Caco-2 (cell line): Measurements from ENCODE around the gene ATL1. TPM values are rescaled to one million over a fixed set of nuclear protein-coding genes. Genes with fewer than 3 reads are reported as not detected.
"Not testable (repeated sequence)": the region's sequence is repeated elsewhere in the genome, so short reads cannot be mapped to it uniquely, and the experiment has no call there.

ENCODE experiments used
- BruUV-seq: library from RNA; stranded (reverse); fragments of 400-500 nt; replicated peaks from 2 replicates; lab custom pipeline; 2021; lab: Mats Ljungman, UMichigan
- CTCF ChIA-PET: fragments of 300-600 bp; sonication (Branson Sonifier 250); formaldehyde crosslinking; loops from one replicate; lab custom pipeline; 2022; ENCODE audit warnings: antibody characterized with exemption; lab: Charles Lee
- POLR2A ChIA-PET: fragments of 300-600 bp; sonication (Branson Sonifier 250); formaldehyde crosslinking; loops from one replicate; lab custom pipeline; 2022; ENCODE audit warnings: antibody characterized with exemption; lab: Charles Lee
- DNase-seq, 2 experiments: peaks; one replicate each; pipeline versions ENCODE4 v3.0.0 to v3.0.0-alpha.2; 2020 to 2022
- H3K27me3 ChIP-seq: replicated peaks from 2 replicates; pipeline ENCODE4 v1.6.0; 2011; ENCODE audit warnings: low read length; ENCODE audit not compliant: control insufficient read depth, insufficient read depth
- H3K36me3 ChIP-seq: 2 replicates; pipeline ENCODE4 v1.5.1; 2011; ENCODE audit warnings: low read length; ENCODE audit not compliant: control insufficient read depth, insufficient read depth
- H3K4me1 ChIP-seq: fragments of 250-450 bp; sonication (Bioruptor Pico); 2 replicates; pipeline ENCODE4 v1.5.1; 2020; ENCODE audit warnings: mild to moderate bottlenecking
- H3K4me3 ChIP-seq: 2 replicates; pipeline ENCODE4 v1.5.1; 2011; ENCODE audit warnings: low read depth, mild to moderate bottlenecking, control low read depth, low read length
- H3K9me3 ChIP-seq: fragments of 250-450 bp; sonication (Bioruptor Pico); 2 replicates; pipeline ENCODE4 v1.5.1; 2020; ENCODE audit warnings: mild to moderate bottlenecking, moderate library complexity
- H3K27ac Mint-ChIP-seq: one replicate; pipeline ENCODE4 v1.8.0; 2022; ENCODE audit warnings: mixed read lengths; ENCODE audit not compliant: unreplicated experiment
- H3K27me3 Mint-ChIP-seq: one replicate; pipeline ENCODE4 v1.8.0; 2022; ENCODE audit warnings: mixed read lengths; ENCODE audit not compliant: insufficient read depth, unreplicated experiment
- H3K36me3 Mint-ChIP-seq: one replicate; pipeline ENCODE4 v1.8.0; 2022; ENCODE audit warnings: mild to moderate bottlenecking, mixed read lengths; ENCODE audit not compliant: insufficient read depth, unreplicated experiment
- H3K4me1 Mint-ChIP-seq: one replicate; pipeline ENCODE4 v1.8.0; 2022; ENCODE audit warnings: low read depth, mixed read lengths; ENCODE audit not compliant: unreplicated experiment
- H3K4me3 Mint-ChIP-seq: one replicate; pipeline ENCODE4 v1.8.0; 2022; ENCODE audit warnings: mild to moderate bottlenecking, moderate library complexity, mixed read lengths; ENCODE audit not compliant: unreplicated experiment
- H3K9me3 Mint-ChIP-seq: one replicate; pipeline ENCODE4 v1.8.0; 2022; ENCODE audit warnings: mixed read lengths; ENCODE audit not compliant: unreplicated experiment
- CTCF ChIP-seq, 2 experiments: fragments of 200-600 bp in 1 of 2; IDR thresholded peaks; 1 replicate in 1 of 2; 2 replicates in 1 of 2; pipeline versions ENCODE4 v1.5.1 to v1.8.0; 2011 to 2022; ENCODE audit warnings: antibody characterized with exemption in 1 of 2, control low read depth in 1 of 2, inconsistent platforms in 1 of 2, low read depth in 1 of 2, low read length in 1 of 2, mild to moderate bottlenecking in 1 of 2, moderate library complexity in 1 of 2; ENCODE audit not compliant: insufficient read depth in 1 of 2, severe bottlenecking in 1 of 2, unreplicated experiment in 1 of 2
- intact Hi-C: fragments of 100-400 bp; cut with micrococcal nuclease; formaldehyde crosslinking; loops from one replicate; pipeline ENCODE4 v1.10.0; 2022; ENCODE audit not compliant: unreplicated experiment
- total RNA-seq: library from RNA; stranded (reverse); gene quantifications from 2 replicates; pipeline ENCODE4 v1.2.3, GENCODE V29; 2022

Gene ATL1
- total RNA-seq, 1 experiment from 2014 or later, result 1.1 TPM

- CTCF ChIA-PET, result no interaction called here
Measured at GRCh38 chr14:50534416-50534815, 25.5 kb upstream of the ATL1 start.

GRCh38 chr14:50534997-50535396 lies 24.9 kb upstream of the ATL1 start:
- BruUV-seq, result no TSS peak
- H3K27me3 ChIP-seq, result no peaks in the 10 kb centered on the region
- Mint-ChIP-seq H3K27me3 (peaks cover 2% of the 10 kb centered on the region), H3K27ac (no peak overlapping the region), H3K4me1 (peaks cover 13% of the 10 kb centered on the region), H3K36me3 (no peaks in the 10 kb centered on the region), H3K9me3 (peaks cover 21% of the 10 kb centered on the region), H3K4me3 (no peak overlapping the region)
- intact Hi-C loops, result loop anchor here (5.0 kb wide), 4 partner anchors 138 to 668 kb away; partner anchors contain the start of genes CDKL1 and VCPKMT
- H3K9me3 ChIP-seq, result peaks cover 5% of the 10 kb centered on the region; the same call in 1 of the 2 replicates
- POLR2A ChIA-PET, result no interaction called here
- H3K36me3 ChIP-seq, result no peaks in the 10 kb centered on the region
- TF ChIP-seq CTCF (IDR thresholded peaks at IDR 0.05; ENCODE audit: insufficient read depth in 1 of 2, low read depth in 1 of 2, low read length in 1 of 2, severe bottlenecking in 1 of 2, unreplicated experiment in 1 of 2), result no peak
- H3K4me1 ChIP-seq, result peaks cover 12% of the 10 kb centered on the region
- CTCF ChIA-PET, result no interaction called here
- H3K4me3 ChIP-seq, result no peak overlapping the region
- no peak for DNase-seq

More at GRCh38 chr14:50534416-50534815, 25.5 kb upstream of the ATL1 start:
- no peak overlapping the region for H3K27ac Mint-ChIP-seq
- Histone ChIP-seq H3K4me1 (peaks cover 14% of the 10 kb centered on the region), H3K4me3 (no peak overlapping the region), H3K27me3 (no peaks in the 10 kb centered on the region), H3K9me3 (peaks cover 5% of the 10 kb centered on the region; the same call in 1 of the 2 replicates), H3K36me3 (no peaks in the 10 kb centered on the region)
- no peak overlapping the region for H3K4me3 Mint-ChIP-seq
- TF ChIP-seq CTCF (IDR thresholded peaks at IDR 0.05; ENCODE audit: insufficient read depth in 1 of 2, low read depth in 1 of 2, low read length in 1 of 2, severe bottlenecking in 1 of 2, unreplicated experiment in 1 of 2), result no peak
- H3K4me1 Mint-ChIP-seq, result peaks cover 19% of the 10 kb centered on the region
- intact Hi-C loops, result loop anchor here (5.0 kb wide), 4 partner anchors 137 to 667 kb away; partner anchors contain the start of genes CDKL1 and VCPKMT
- BruUV-seq, result no TSS peak
- POLR2A ChIA-PET, result no interaction called here
- peaks cover 21% of the 10 kb centered on the region for H3K9me3 Mint-ChIP-seq
- no peaks in the 10 kb centered on the region for H3K36me3 Mint-ChIP-seq
- H3K27me3 Mint-ChIP-seq, result peaks cover 2% of the 10 kb centered on the region
- no peak for DNase-seq

GRCh38 chr14:50538034-50538433 lies 21.9 kb upstream of the ATL1 start:
- DNase-seq, POLR2A ChIA-PET, H3K36me3 ChIP-seq, intact Hi-C loops, H3K4me1 ChIP-seq, H3K4me1 Mint-ChIP-seq, H3K27ac Mint-ChIP-seq, H3K36me3 Mint-ChIP-seq, H3K4me3 ChIP-seq, H3K4me3 Mint-ChIP-seq, BruUV-seq, H3K27me3 ChIP-seq, H3K27me3 Mint-ChIP-seq, CTCF ChIA-PET, H3K9me3 ChIP-seq: not testable (repeated sequence)
- H3K9me3 Mint-ChIP-seq, result peaks cover 21% of the 10 kb centered on the region
